D721Med (cell line): ENCODE measurements around the gene NCKAP5.
"Not testable (repeated sequence)": the region's sequence is repeated elsewhere in the genome, so short reads cannot be mapped to it uniquely, and the experiment has no call there.

Experiments
- DNase-seq: peaks from one replicate; pipeline ENCODE4 v3.0.0; 2011; ENCODE audit warnings: low spot score; ENCODE audit not compliant: insufficient read length
- FAIRE-seq: peaks from 2 replicates; lab custom pipeline; 2011; peaks lifted over from hg19 to GRCh38; lab: Jason Lieb, UNC
- TF ChIP-seq, protein P1 (sequence below): IDR thresholded peaks from 2 replicates; pipeline ENCODE4 v1.5.1; 2012; ENCODE audit warnings: mild to moderate bottlenecking, control low read depth; ENCODE audit not compliant: insufficient read depth; ENCODE audit errors: missing control alignments

NCKAP5 gene

DNA sequence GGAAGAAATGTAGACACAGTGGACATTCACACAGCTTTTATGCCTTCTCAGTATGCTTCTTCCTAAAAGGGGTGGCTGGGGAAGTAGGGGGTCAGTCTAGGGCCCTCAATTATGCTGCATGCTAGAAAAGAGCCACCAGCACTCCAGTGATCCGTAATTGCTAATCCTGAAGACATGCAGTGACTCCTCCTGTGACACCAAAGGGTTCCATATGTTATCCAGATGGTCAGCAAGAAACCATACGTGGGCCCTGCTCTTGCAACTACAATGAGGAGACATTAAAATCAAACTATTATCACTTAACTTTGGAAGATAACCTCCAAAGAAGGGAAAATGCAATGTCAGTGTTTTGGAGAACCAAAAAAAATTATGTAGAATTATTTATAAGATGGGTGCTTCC is 754.8 kb downstream of the NCKAP5 start:
- DNase-seq = no peak
- TF ChIP-seq, protein P1, sequence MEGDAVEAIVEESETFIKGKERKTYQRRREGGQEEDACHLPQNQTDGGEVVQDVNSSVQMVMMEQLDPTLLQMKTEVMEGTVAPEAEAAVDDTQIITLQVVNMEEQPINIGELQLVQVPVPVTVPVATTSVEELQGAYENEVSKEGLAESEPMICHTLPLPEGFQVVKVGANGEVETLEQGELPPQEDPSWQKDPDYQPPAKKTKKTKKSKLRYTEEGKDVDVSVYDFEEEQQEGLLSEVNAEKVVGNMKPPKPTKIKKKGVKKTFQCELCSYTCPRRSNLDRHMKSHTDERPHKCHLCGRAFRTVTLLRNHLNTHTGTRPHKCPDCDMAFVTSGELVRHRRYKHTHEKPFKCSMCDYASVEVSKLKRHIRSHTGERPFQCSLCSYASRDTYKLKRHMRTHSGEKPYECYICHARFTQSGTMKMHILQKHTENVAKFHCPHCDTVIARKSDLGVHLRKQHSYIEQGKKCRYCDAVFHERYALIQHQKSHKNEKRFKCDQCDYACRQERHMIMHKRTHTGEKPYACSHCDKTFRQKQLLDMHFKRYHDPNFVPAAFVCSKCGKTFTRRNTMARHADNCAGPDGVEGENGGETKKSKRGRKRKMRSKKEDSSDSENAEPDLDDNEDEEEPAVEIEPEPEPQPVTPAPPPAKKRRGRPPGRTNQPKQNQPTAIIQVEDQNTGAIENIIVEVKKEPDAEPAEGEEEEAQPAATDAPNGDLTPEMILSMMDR = no peak
- FAIRE-seq = no peak

DNA sequence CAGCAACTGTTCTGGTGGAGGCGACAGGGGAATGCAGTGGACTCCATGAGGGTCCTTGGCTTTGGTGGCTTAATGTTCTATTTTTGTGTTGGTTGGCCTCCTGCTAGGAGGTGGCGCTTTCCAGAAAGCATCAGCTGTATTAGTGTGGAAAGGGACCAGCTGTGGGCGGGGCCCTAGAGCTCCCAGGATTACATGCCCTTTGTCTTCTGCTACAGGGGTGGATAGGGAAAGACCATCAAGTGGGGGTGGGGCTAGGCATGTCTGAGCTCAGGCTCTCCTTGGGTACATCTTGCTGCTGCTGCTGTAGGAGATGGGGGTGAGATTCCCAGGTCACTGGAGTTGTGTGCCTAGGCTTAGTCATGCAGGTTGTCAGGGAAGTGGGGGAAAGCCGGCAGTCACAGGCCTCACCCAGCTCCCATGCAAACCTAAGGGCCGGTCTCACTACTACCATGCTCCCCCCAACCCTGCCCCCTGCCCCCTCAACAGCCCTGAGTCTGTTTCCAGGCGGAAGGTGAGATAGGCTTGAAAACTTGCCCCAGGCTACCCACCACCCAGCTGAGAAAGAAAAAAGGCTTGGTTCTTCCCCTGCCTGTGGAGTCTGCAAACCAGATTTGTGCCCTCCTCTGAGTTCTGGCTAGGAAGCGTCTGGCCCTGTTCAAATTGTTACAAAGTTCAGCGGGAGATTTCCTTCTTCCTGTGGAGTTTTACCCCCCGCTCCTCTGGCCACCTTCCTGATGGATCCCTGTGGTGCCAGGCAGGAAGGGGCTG is 756.9 kb downstream of the NCKAP5 start:
- TF ChIP-seq, protein P1 = no peak
- FAIRE-seq = no peak
- no peak for DNase-seq

DNA sequence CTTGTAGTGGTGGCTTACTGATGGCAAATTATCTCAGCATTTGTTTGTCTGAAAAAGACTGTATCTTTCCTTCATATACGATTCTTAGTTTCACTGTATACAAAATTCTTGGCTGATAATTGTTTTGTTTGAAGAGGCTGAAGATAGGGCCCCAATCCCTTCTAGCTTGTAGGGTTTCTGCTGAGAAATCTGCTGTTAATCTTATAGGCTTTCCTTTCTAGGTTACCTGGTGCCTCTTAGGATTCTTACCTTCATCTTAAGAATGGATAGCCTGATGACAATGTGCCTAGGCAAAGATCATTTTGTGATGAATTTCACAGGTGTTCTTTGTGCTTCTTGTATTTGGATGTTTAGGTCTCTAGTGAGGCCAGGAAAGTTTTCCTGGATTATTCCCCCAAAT is 758.3 kb downstream of the NCKAP5 start:
- not testable (repeated sequence) for DNase-seq, FAIRE-seq

- FAIRE-seq = no peak
- TF ChIP-seq, protein P1 = no peak
- no peak for DNase-seq
Measured at GRCh38 chr2:132804051-132804450, 764.2 kb downstream of the NCKAP5 start.

GRCh38 chr2:132798341-132798740 is 769.9 kb downstream of the NCKAP5 start:
- TF ChIP-seq, protein P1 = no peak
- DNase-seq (no peak), FAIRE-seq (no peak)

DNA sequence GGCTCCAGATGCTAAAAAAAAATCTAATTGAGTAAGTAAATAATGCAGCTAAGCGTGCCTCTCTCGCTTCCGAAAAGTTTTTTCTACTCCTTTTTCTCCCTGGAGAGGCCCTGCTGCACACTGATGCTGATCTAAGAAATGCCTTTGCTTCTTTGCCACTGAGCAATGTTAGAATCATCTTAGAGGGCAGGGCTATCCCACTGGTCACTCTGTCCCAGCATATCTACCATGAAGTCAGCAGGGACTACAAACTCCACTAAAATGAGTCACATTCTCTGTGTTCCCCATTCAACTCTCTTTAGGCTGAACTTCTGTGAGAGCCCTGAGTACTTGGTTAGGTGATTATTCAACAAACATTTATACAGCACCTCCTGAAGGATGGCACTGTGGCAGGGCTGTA is 770.7 kb downstream of the NCKAP5 start:
- no peak for DNase-seq
- no peak for FAIRE-seq
- TF ChIP-seq, protein P1 = no peak

- TF ChIP-seq, protein P1 = no peak
- no peak for DNase-seq
- no peak for FAIRE-seq
Measured at GRCh38 chr2:132797071-132797470, 771.2 kb downstream of the NCKAP5 start.
